Endothelial cell of umbilical vein (primary cell): ENCODE measurements around the gene SH3BP5.

ENCODE experiments used
- CTCF ChIP-seq, 2 donors: IDR thresholded peaks; 1 replicate in 1 of 2; 2 replicates in 1 of 2; pipeline ENCODE4 v1.5.1; 2011; ENCODE audit warnings: low read length in 2 of 2, mild to moderate bottlenecking in 2 of 2, moderate library complexity in 2 of 2, control low read depth in 1 of 2, inconsistent platforms in 1 of 2, low read depth in 1 of 2; ENCODE audit not compliant: insufficient read depth in 1 of 2; ENCODE audit errors: extremely low read depth in 1 of 2
- EZH2 ChIP-seq: IDR thresholded peaks from 2 replicates; pipeline ENCODE4 v1.6.1; 2012; ENCODE audit warnings: borderline replicate concordance, low read depth, mild to moderate bottlenecking, moderate library complexity, low read length, inconsistent platforms; ENCODE audit not compliant: severe bottlenecking
- FOS ChIP-seq: IDR thresholded peaks from 2 replicates; pipeline ENCODE4 v1.6.1; 2011; ENCODE audit warnings: mild to moderate bottlenecking, low read length, moderate library complexity, borderline replicate concordance; ENCODE audit not compliant: insufficient read depth
- GATA2 ChIP-seq: IDR thresholded peaks from 2 replicates; pipeline ENCODE4 v1.7.0; 2011; ENCODE audit warnings: low read depth, mild to moderate bottlenecking, moderate library complexity, mixed read lengths, low read length; ENCODE audit not compliant: insufficient read length, insufficient read depth
- JUN ChIP-seq: IDR thresholded peaks from 2 replicates; pipeline ENCODE4 v1.6.1; 2011; ENCODE audit warnings: borderline replicate concordance, low read depth; ENCODE audit not compliant: insufficient read length, insufficient read depth
- MAX ChIP-seq: IDR thresholded peaks from 2 replicates; pipeline ENCODE4 v1.6.1; 2011; ENCODE audit not compliant: insufficient read depth, insufficient read length
- MYC ChIP-seq: IDR thresholded peaks from one replicate; pipeline ENCODE4 v1.6.1; 2011; ENCODE audit warnings: mild to moderate bottlenecking, low read depth, low read length
- POLR2A ChIP-seq: IDR thresholded peaks from 2 replicates; pipeline ENCODE4 v1.6.1; 2012; ENCODE audit warnings: low read depth, mild to moderate bottlenecking, control low read depth, low read length
- POLR2AphosphoS5 ChIP-seq: IDR thresholded peaks from 2 replicates; pipeline ENCODE4 v1.6.1; 2012; ENCODE audit warnings: low read depth, mild to moderate bottlenecking, control low read depth, low read length, moderate library complexity; ENCODE audit not compliant: insufficient read depth

GRCh38 chr3:15217011-15217671, 115.2 kb downstream of the SH3BP5 start:
- TF ChIP-seq MAX (no peak), POLR2A (no peak), CTCF (IDR thresholded peaks at IDR 0.05; ENCODE audit: extremely low read depth in 1 of 2, insufficient read depth in 1 of 2, low read depth in 1 of 2, low read length in 2 of 2) (no peak), EZH2 (no peak), GATA2 (no peak), POLR2AphosphoS5 (no peak), MYC (no peak), JUN (no peak), FOS (no peak)
